Skeletal muscle tissue (tissue), 1 donor: Measurements from ENCODE around the gene HERC5. TPM values are rescaled to one million over a fixed set of nuclear protein-coding genes. Genes with fewer than 3 reads are reported as not detected.

Source experiments
- total RNA-seq: library from RNA; depleted of rRNA; stranded (reverse); fragments of >200 nt; gene quantifications from one replicate; pipeline ENCODE4 v1.2.3, GENCODE V29; 2014

HERC5 gene
- total RNA-seq, 1 donor from 2014 or later, result 5.7 TPM

Other genes starting within 250 kb of the HERC5 start
- 22.4 TPM for gene PPM1K, start 172.6 kb upstream of the HERC5 start, total RNA-seq
- 2.6 TPM for gene HERC6, start 78.3 kb upstream of the HERC5 start, total RNA-seq
- gene PYURF, start 66.7 kb downstream of the HERC5 start, total RNA-seq, result 52.2 TPM
- gene HERC3, start 135.4 kb downstream of the HERC5 start, total RNA-seq, result 16.7 TPM
- 4.2 TPM for gene NAP1L5, start 240.7 kb downstream of the HERC5 start, total RNA-seq